SW480 (cell line): ENCODE results near the gene WFDC10A.
"Not testable (repeated sequence)": the region's sequence is repeated elsewhere in the genome, so short reads cannot be mapped to it uniquely, and the experiment has no call there.

ENCODE experiments used
- DNase-seq: peaks from one replicate; pipeline ENCODE4 v3.0.0-alpha.2; 2016; ENCODE audit warnings: low spot score

The WFDC10A gene

GRCh38 chr20:45629496-45630100, at the start of gene WFDC10A:
Gene WFDC10A, plus strand, starts transcription at chr20:45629739. Its CDS starts 75 bp downstream, at chr20:45629814.
- DNase-seq: peak; percentile 40

DNA sequence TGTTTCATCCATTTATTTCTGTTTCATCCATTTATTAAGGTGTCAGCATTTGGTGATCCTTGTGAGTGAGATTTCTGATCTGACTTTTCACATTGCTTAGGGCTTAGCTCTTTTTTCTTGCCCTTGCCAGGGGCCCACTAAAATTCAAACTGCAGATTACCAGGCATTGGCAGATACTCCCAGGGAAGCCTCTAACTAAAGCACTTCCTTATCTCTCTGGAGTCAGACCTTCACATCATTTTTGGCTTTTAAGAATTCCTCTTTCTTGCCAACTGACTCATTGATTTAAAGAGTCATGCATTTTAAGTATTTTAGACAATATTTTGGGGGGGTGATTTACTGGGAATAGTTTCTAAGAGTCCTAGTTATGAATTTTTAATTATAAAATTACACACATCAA, 47.8 kb upstream of the WFDC10A start:
- DNase-seq: no peak

GRCh38 chr20:45583502-45583901, 46.0 kb upstream of the WFDC10A start:
- no peak for DNase-seq

DNA sequence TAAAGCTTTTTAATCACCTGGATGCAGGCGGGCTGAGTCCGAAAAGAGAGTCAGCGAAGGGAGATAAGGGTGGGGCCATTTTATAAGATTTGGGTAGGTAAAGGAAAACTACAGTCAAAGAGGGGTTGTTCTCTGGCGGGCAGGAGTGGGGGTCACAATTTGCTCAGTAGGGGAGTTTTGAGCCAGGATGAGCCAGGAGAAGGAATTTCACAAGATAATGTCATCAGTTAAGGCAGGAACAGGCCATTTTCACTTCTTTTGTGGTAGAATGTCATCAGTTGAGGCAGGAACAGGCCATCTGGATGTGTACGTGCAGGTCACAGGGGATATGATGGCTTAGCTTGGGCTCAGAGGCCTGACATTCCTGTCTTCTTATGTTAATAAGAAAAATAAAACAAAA, 45.2 kb upstream of the WFDC10A start:
- DNase-seq: not testable (repeated sequence)

DNA sequence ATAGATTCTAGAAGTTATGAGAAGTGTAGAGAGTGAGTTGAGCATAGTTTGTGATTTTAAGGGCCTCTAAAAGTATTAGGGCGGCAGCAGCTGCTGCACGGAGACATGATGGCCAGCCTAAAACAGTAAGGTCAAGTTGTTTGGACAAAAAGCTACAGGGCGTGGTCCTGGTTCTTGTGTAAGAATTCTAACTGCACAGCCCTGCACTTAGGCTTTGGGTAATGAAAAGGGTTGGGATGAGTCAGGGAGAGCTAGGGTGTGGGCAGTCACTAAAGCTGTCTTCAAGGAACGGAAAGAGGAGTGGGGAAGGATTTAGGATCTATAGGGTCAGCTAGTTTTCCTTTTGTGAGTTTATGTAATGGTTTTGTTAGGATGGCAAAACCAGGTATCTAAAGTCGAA, 43.6 kb upstream of the WFDC10A start:
- not testable (repeated sequence) for DNase-seq

DNA sequence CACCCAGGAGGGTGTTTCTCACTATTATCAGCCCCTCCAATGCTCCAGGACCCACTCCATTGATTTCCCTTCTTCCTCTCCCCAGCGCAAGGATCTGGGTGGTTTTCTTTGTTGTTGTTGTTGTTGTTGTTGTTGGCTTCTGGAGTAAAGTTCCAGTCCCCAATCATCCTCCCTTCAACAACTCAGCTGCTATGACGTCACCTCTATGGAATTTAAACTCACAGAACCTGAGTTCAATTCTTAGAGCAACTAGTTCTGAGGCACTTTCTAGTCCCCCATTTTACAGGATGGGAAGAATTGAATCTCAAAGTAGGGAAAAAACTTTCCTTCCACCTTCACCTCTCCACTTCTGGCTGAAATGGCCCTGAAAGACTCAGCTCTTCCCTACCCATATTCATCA, 40.7 kb upstream of the WFDC10A start:
- DNase-seq: no peak

- DNase-seq: no peak
These were observed 39.8 kb upstream of the WFDC10A start for GRCh38 chr20:45589725-45590124.

DNA sequence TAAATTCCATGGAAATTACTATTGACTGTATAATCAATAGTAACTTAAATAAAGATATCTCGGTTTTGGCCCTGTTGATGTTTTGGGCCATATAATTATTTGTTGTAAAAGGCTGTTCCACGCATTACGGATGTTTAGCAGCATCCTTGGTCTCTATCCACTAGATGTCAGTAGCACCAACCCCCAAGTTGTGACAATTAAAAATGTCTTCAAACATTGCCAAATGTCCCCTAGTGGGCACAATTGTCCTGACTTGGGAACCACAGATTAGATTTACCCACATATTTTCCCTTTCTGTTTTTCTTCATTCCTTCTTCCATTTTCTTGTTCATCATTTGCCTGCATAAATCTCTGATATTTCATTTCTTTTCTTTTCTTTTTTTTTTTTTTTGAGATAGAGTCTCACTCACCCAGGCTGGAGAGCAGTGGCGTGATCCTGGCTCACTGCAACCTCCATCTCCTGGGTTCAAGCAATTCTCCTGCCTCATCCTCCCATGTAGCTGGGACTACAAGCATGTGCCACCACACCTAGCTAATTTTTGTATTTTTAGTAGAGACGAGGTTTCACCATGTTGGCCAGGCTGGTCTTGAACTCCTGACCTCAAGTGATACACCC, 36.9 kb upstream of the WFDC10A start:
- DNase-seq: peak; percentile 81

- DNase-seq: no peak
These were observed 36.0 kb upstream of the WFDC10A start for GRCh38 chr20:45593498-45593897.

DNA sequence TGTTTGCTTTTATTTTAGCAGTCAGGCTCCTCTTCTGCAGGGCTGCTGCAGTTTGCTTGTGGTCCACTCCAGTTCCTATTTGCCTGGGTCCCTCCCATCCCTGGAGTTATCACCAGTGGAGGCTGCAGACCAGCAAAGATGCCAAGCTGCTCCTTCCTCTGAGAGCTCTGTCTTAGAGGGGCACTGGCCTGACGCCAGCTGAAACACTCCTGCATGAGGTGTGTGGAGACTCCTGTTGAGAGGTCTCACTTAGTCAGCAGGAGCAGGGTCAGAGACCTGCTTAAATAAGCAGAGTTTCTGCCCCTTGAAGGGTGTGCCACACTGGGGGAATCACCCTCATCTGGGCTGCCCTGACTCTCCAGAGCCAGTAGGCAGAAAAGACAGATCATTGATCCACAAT, 34.3 kb upstream of the WFDC10A start:
- no peak for DNase-seq

DNA sequence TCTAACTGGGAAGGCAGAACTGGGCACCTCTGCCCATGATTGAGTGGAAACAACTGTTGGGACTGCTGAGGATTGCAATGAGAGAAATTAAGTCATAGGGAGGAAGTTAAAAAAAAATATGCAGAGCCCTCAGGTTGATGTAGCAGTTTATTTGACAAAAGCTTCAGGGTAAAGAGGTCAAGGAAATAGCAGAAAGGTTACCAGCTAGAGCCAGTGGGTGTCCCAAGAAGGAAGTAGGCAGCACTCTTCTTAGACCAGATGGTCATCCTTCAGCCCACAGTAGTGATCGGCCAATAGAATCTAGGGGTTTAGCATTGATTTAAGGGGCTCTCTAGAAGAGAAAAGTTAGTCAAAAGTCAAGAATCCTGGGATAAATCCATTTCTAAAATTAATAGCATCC, 21.7 kb upstream of the WFDC10A start:
- DNase-seq: no peak

GRCh38 chr20:45611054-45611453, 18.5 kb upstream of the WFDC10A start:
- peak; percentile 91 for DNase-seq

DNA sequence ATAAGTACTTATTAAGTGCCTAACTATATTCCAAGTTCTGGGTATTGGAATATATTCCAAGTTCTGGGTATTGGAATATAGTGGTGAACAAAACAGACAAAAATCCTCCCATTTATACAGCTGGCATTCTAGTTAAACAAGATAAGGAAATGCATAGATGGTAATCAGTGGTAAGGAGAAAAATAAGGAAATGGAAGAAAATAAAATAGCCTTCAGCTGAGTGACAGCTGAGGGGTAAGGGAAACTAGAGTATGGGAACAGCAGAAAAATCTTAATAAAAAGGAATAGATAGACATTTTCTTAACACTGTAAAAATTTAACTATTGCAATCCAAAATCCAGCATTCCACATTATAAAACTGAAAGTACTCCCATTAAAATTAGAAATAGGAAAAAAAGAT, 17.2 kb upstream of the WFDC10A start:
- DNase-seq: no peak

DNA sequence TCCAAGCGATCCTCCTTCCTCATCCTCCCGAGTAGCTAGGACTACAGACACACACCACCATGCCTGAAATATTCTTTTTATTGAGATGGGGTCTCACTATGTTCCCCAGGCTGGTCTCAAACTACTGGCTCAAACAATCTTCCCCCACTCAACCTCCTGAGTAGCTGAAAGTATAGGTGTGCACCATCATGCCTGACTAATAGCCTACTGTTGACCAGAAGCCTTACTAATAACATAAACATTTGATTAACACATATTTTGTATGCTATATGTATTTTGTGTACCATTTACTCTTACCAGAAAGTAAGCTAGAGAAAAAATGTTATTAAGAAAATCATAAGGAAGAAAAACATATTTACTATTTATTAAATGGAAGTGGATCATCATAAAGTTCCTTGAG, 11.9 kb upstream of the WFDC10A start:
- no peak for DNase-seq

GRCh38 chr20:45621593-45621992, 7.9 kb upstream of the WFDC10A start:
- DNase-seq: peak; percentile 45

DNA sequence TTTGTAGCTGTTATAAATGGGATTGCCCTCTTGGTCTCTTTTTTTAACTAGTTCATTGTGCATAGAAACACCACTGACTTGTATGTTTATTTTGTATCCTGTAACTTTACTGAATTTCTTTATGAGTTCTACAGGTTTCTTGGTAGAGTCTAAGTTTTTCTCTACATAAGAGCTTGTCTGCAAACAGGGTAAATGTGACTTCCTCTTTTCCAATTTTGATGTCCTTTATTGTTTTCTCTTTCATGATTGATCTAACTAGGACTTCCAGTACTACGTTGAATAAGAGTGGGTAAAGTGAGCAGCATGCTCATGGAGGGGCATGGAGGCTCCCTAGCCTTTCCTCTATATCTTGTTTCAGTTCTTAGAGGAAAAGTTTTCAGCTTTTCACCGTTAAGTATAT, 3.0 kb upstream of the WFDC10A start:
- DNase-seq: no peak

GRCh38 chr20:45630371-45630770, 832 bp downstream of the WFDC10A start:
- DNase-seq: no peak

GRCh38 chr20:45631184-45631583, 1.6 kb downstream of the WFDC10A start, which contains the start of gene WFDC9:
Gene WFDC9, minus strand, starts transcription at chr20:45631284. Its CDS starts 21,103 bp downstream, at chr20:45610181.
- no peak for DNase-seq

GRCh38 chr20:45636513-45636912, 7.0 kb downstream of the WFDC10A start:
- DNase-seq: no peak

GRCh38 chr20:45639687-45640086, 10.1 kb downstream of the WFDC10A start:
- no peak for DNase-seq

DNA sequence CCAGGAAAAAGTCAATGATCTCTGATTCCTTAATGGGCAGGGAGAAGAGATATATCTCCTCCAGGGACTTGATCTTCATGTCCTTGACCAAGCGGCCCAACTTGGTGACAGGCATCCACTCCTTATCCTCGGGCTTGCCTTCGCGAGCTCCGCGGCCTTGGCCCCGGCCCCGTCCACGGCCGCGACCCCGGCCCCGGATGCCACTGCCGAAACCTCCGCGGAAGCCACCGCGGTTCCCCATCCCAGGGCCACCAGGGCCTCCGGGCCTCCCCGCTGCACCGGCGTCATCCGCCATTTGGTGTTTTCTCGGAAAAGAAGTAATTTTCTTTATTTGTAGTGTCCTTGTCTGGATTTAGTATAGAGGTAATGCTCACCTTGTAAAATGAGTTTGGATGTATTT, 11.5 kb downstream of the WFDC10A start:
- not testable (repeated sequence) for DNase-seq

- not testable (repeated sequence) for DNase-seq
These were observed 16.3 kb downstream of the WFDC10A start for GRCh38 chr20:45645869-45646268.

- DNase-seq: no peak
These were observed 17.3 kb downstream of the WFDC10A start for GRCh38 chr20:45646875-45647274.

- DNase-seq: no peak
These were observed 18.0 kb downstream of the WFDC10A start for GRCh38 chr20:45647441-45648050.
